ENCODE data around the gene RFX7.
A peak's percentile ranks its signal among the peaks of the same experiment; 100 is the strongest.

The RFX7 gene

GRCh38 chr15:56042982-56043980 is 200.4 kb downstream of the RFX7 start:
- H3K27ac ChIP-seq (ENCODE audit: low read length), result peak overlapping the region; percentile 46
- no peak overlapping the region for H3K9ac ChIP-seq (ENCODE audit: low read depth, low read length)
- H3K36me3 ChIP-seq (ENCODE audit: insufficient read depth, low read length), result no peaks in the 10 kb centered on the region
- H3K4me1 ChIP-seq (ENCODE audit: insufficient read depth, low read length), result peaks cover 22% of the 10 kb centered on the region
- ATAC-seq (ENCODE audit: insufficient read depth, low read depth), result peak; percentile 91
- H2AFZ ChIP-seq (ENCODE audit: low read depth, low read length), result no peak overlapping the region
- H3K4me2 ChIP-seq (ENCODE audit: insufficient read depth, low read length), result peak overlapping the region; percentile 36
- H3K9me3 ChIP-seq (ENCODE audit: insufficient read depth, low read length, severe bottlenecking), result no peaks in the 10 kb centered on the region
- H4K20me1 ChIP-seq (ENCODE audit: insufficient read depth, low read length), result no peaks in the 10 kb centered on the region; the same call in 1 of the 2 replicates
- no peaks in the 10 kb centered on the region for H3K27me3 ChIP-seq (ENCODE audit: insufficient read depth, low read length, poor library complexity)
- no peaks in the 10 kb centered on the region for H3K79me2 ChIP-seq (ENCODE audit: insufficient read depth, low read length)
- DNase-seq, result peak; percentile 62
- TF ChIP-seq CTCF (IDR thresholded peaks at IDR 0.05; ENCODE audit: borderline replicate concordance, extremely low read depth, low read length, poor library complexity, severe bottlenecking) (no peak), EZH2 (IDR thresholded peaks at IDR 0.05; ENCODE audit: borderline replicate concordance, low read depth, low read length, severe bottlenecking) (no peak)
- peak overlapping the region in 1 of 2 experiments; percentile 1; a peak in 2 of 4 replicates for H3K4me3 ChIP-seq (ENCODE audit: low read depth in 1 of 2, low read length in 2 of 2)

GRCh38 chr15:56042498-56042897 is 201.2 kb downstream of the RFX7 start:
- no peaks in the 10 kb centered on the region for H3K79me2 ChIP-seq (ENCODE audit: insufficient read depth, low read length)
- no peak overlapping the region for H3K9ac ChIP-seq (ENCODE audit: low read depth, low read length)
- no peaks in the 10 kb centered on the region for H3K36me3 ChIP-seq (ENCODE audit: insufficient read depth, low read length)
- no peak overlapping the region for H2AFZ ChIP-seq (ENCODE audit: low read depth, low read length)
- H3K4me3 ChIP-seq (ENCODE audit: low read depth in 1 of 2, low read length in 2 of 2), result no peak overlapping the region
- no peak overlapping the region for H3K27ac ChIP-seq (ENCODE audit: low read length)
- peaks cover 22% of the 10 kb centered on the region for H3K4me1 ChIP-seq (ENCODE audit: insufficient read depth, low read length)
- peak overlapping the region; percentile 36; the same call in 1 of the 2 replicates for H3K4me2 ChIP-seq (ENCODE audit: insufficient read depth, low read length)
- TF ChIP-seq EZH2 (IDR thresholded peaks at IDR 0.05; ENCODE audit: borderline replicate concordance, low read depth, low read length, severe bottlenecking), result no peak
- TF ChIP-seq CTCF (IDR thresholded peaks at IDR 0.05; ENCODE audit: borderline replicate concordance, extremely low read depth, low read length, poor library complexity, severe bottlenecking), result no peak
- no peak for DNase-seq
- no peaks in the 10 kb centered on the region for H3K9me3 ChIP-seq (ENCODE audit: insufficient read depth, low read length, severe bottlenecking)
- no peaks in the 10 kb centered on the region; the same call in 1 of the 2 replicates for H4K20me1 ChIP-seq (ENCODE audit: insufficient read depth, low read length)
- no peaks in the 10 kb centered on the region for H3K27me3 ChIP-seq (ENCODE audit: insufficient read depth, low read length, poor library complexity)
- no peak for ATAC-seq (ENCODE audit: insufficient read depth, low read depth)

- no peak overlapping the region for H3K27ac ChIP-seq (ENCODE audit: low read length)
- TF ChIP-seq CTCF (IDR thresholded peaks at IDR 0.05; ENCODE audit: borderline replicate concordance, extremely low read depth, low read length, poor library complexity, severe bottlenecking) (no peak), EZH2 (IDR thresholded peaks at IDR 0.05; ENCODE audit: borderline replicate concordance, low read depth, low read length, severe bottlenecking) (no peak)
- H3K4me2 ChIP-seq (ENCODE audit: insufficient read depth, low read length), result no peak overlapping the region
- H3K36me3 ChIP-seq (ENCODE audit: insufficient read depth, low read length), result no peaks in the 10 kb centered on the region
- H4K20me1 ChIP-seq (ENCODE audit: insufficient read depth, low read length), result no peaks in the 10 kb centered on the region; the same call in 1 of the 2 replicates
- H2AFZ ChIP-seq (ENCODE audit: low read depth, low read length), result no peak overlapping the region
- no peak overlapping the region for H3K9ac ChIP-seq (ENCODE audit: low read depth, low read length)
- H3K4me1 ChIP-seq (ENCODE audit: insufficient read depth, low read length), result peaks cover 22% of the 10 kb centered on the region
- DNase-seq (no peak), ATAC-seq (ENCODE audit: insufficient read depth, low read depth) (no peak)
- H3K27me3 ChIP-seq (ENCODE audit: insufficient read depth, low read length, poor library complexity), result no peaks in the 10 kb centered on the region
- no peaks in the 10 kb centered on the region for H3K9me3 ChIP-seq (ENCODE audit: insufficient read depth, low read length, severe bottlenecking)
- no peak overlapping the region for H3K4me3 ChIP-seq (ENCODE audit: low read depth in 1 of 2, low read length in 2 of 2)
- no peaks in the 10 kb centered on the region for H3K79me2 ChIP-seq (ENCODE audit: insufficient read depth, low read length)
These were observed 201.6 kb downstream of the RFX7 start for GRCh38 chr15:56042031-56042430.

Data from DND-41 (cell line).